Keratinocyte (primary cell): ENCODE measurements around the gene LETMD1. TPM values are rescaled to one million over a fixed set of nuclear protein-coding genes. Genes with fewer than 3 reads are reported as not detected.

Experiments used
- DNase-seq: peaks from one replicate; pipeline ENCODE4 v3.0.0-alpha.2; 2011; ENCODE audit warnings: low read depth, missing footprints, low spot score
- FAIRE-seq: peaks from 2 replicates; lab custom pipeline; 2011; peaks lifted over from hg19 to GRCh38; lab: Jason Lieb, UNC
- H2AFZ ChIP-seq: 2 replicates; pipeline ENCODE4 v1.6.0; 2012; ENCODE audit warnings: low read length, control low read depth, inconsistent platforms; ENCODE audit not compliant: control insufficient read depth
- H3K27ac ChIP-seq: 2 replicates; pipeline ENCODE4 v1.5.1; 2011; ENCODE audit warnings: low read length; ENCODE audit not compliant: control insufficient read depth, insufficient read depth
- H3K27me3 ChIP-seq: 3 replicates; pipeline ENCODE4 v1.6.0; 2011; ENCODE audit warnings: low read length; ENCODE audit not compliant: control insufficient read depth, insufficient read depth; ENCODE audit errors: extremely low read depth
- H3K36me3 ChIP-seq, 2 experiments: 2 replicates in 1 of 2; 3 replicates in 1 of 2; pipeline ENCODE4 v1.5.1; 2011; ENCODE audit warnings: low read length in 2 of 2, mild to moderate bottlenecking in 1 of 2; ENCODE audit not compliant: control insufficient read depth in 2 of 2, insufficient read depth in 2 of 2; ENCODE audit errors: extremely low read depth in 1 of 2
- H3K4me1 ChIP-seq: 3 replicates; pipeline ENCODE4 v1.5.1; 2011; ENCODE audit warnings: low read length; ENCODE audit not compliant: control insufficient read depth, insufficient read depth; ENCODE audit errors: extremely low read depth
- H3K4me2 ChIP-seq: 3 replicates; pipeline ENCODE4 v1.6.0; 2011; ENCODE audit warnings: low read depth, low read length; ENCODE audit not compliant: control insufficient read depth, insufficient read depth; ENCODE audit errors: extremely low read depth
- H3K4me3 ChIP-seq, 3 experiments: fragments of 200-600 bp in 1 of 3; sonication (generic) in 1 of 3; 2 replicates in 2 of 3; 3 replicates in 1 of 3; pipeline ENCODE4 v1.5.1; 2011 to 2016; ENCODE audit warnings: low read length in 3 of 3, mild to moderate bottlenecking in 3 of 3, control low read depth in 2 of 3, inconsistent platforms in 1 of 3, low read depth in 1 of 3, mixed read lengths in 1 of 3, mixed run types in 1 of 3, moderate library complexity in 1 of 3; ENCODE audit not compliant: control insufficient read depth in 2 of 3, insufficient read depth in 2 of 3; ENCODE audit errors: extremely low read depth in 1 of 3
- H3K79me2 ChIP-seq: 2 replicates; pipeline ENCODE4 v1.6.0; 2012; ENCODE audit warnings: low read length; ENCODE audit not compliant: control insufficient read depth, insufficient read depth
- H3K9ac ChIP-seq: 3 replicates; pipeline ENCODE4 v1.6.0; 2011; ENCODE audit warnings: low read length; ENCODE audit not compliant: control insufficient read depth, insufficient read depth; ENCODE audit errors: extremely low read depth
- H3K9me1 ChIP-seq: 3 replicates; pipeline ENCODE4 v1.6.0; 2011; ENCODE audit warnings: low read length; ENCODE audit not compliant: control insufficient read depth, insufficient read depth; ENCODE audit errors: extremely low read depth
- H3K9me3 ChIP-seq: 2 replicates; pipeline ENCODE4 v1.5.1; 2012; ENCODE audit warnings: low read depth, low read length; ENCODE audit not compliant: control insufficient read depth
- H4K20me1 ChIP-seq: 3 replicates; pipeline ENCODE4 v1.6.0; 2011; ENCODE audit warnings: low read length; ENCODE audit not compliant: control insufficient read depth, insufficient read depth; ENCODE audit errors: extremely low read depth
- EZH2 ChIP-seq: IDR thresholded peaks from one replicate; pipeline ENCODE4 v1.6.1; 2012; ENCODE audit warnings: inconsistent platforms, mild to moderate bottlenecking, low read length, moderate library complexity
- dilution Hi-C: fragments of 300-500 bp; cut with MboI; formaldehyde crosslinking; loops from one replicate; pipeline ENCODE4 v1.7.0; 2020; ENCODE audit warnings: low sequenced_read_pairs; ENCODE audit not compliant: extremely low pct_ligation_motif_present
- polyA plus RNA-seq, 5 experiments: library from polyadenylated mRNA; depleted of rRNA in 3 of 5; stranded (reverse) in 3 of 5; stranded (forward) in 1 of 5; unstranded in 1 of 5; fragments of >200 nt; gene quantifications; 1 replicate in 1 of 5; 2 replicates in 3 of 5; 3 replicates in 1 of 5; pipeline versions ENCODE4 v1.2.1 to v1.2.3, GENCODE V29; 2011 to 2012; ENCODE audit warnings: missing spikeins in 2 of 5, low read depth in 1 of 5, low replicate concordance in 1 of 5
- TF ChIP-seq, protein P1 (sequence below), 3 experiments: IDR thresholded peaks in 1 of 3; conservative IDR thresholded peaks in 1 of 3; optimal IDR thresholded peaks in 1 of 3; 2 replicates in 2 of 3; 3 replicates in 1 of 3; pipeline versions ENCODE3 to v1.5.1; 2011; ENCODE audit warnings: low read length in 3 of 3, mild to moderate bottlenecking in 3 of 3, moderate library complexity in 2 of 3, control low read depth in 1 of 3, inconsistent platforms in 1 of 3; ENCODE audit not compliant: insufficient read depth in 2 of 3; ENCODE audit errors: extremely low read depth in 1 of 3

LETMD1 gene
- polyA plus RNA-seq, 1 donor (not counting 4 experiments of a cell fraction or from before 2014, with no cell fraction given): 51.1 TPM

DNA sequence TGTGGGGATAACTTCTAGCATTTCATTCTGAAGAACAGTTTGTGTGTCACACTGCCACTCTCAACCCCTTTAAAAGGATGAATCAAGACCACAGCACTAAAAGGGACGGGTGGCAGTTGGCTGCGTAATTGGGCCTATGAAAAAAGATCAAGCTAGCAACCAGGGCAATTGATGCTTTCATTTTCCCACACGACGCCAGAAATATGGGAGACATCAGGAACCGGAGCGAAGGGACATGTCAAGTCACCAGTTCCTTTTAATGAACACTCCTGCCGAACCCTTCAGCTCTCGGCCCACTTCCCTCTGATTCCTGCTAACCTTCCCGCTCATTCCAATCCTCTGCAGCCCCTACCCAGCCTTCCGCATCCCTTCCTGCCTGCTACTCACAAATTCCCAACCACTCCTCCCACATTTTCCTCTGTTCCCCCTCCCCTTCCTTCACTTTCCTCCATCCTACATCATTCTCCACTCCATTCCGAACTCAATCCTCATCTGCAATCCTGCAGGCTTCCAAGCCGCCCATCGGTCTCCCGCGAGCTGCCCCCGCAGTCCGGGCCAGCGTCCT is 34.5 kb downstream of the LETMD1 start:
- FAIRE-seq: no peak
- H3K9me3 ChIP-seq: no peaks in the 10 kb centered on the region
- H3K79me2 ChIP-seq: peaks cover 31% of the 10 kb centered on the region
- peak overlapping the region; percentile 81 for H2AFZ ChIP-seq
- H3K36me3 ChIP-seq: peaks cover 0 to 3% of the 10 kb centered on the region in 2 experiments
- DNase-seq: no peak
- peak overlapping the region; percentile 86 for H3K9ac ChIP-seq
- dilution Hi-C loops: no loop called here
- peaks cover 11% of the 10 kb centered on the region for H3K4me1 ChIP-seq
- H3K4me2 ChIP-seq: peak overlapping the region; percentile 97
- TF ChIP-seq, protein P1, sequence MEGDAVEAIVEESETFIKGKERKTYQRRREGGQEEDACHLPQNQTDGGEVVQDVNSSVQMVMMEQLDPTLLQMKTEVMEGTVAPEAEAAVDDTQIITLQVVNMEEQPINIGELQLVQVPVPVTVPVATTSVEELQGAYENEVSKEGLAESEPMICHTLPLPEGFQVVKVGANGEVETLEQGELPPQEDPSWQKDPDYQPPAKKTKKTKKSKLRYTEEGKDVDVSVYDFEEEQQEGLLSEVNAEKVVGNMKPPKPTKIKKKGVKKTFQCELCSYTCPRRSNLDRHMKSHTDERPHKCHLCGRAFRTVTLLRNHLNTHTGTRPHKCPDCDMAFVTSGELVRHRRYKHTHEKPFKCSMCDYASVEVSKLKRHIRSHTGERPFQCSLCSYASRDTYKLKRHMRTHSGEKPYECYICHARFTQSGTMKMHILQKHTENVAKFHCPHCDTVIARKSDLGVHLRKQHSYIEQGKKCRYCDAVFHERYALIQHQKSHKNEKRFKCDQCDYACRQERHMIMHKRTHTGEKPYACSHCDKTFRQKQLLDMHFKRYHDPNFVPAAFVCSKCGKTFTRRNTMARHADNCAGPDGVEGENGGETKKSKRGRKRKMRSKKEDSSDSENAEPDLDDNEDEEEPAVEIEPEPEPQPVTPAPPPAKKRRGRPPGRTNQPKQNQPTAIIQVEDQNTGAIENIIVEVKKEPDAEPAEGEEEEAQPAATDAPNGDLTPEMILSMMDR (optimal IDR thresholded peaks at IDR 0.05 in 1 of 3, IDR thresholded peaks at IDR 0.05 in 1 of 3, conservative IDR thresholded peaks at IDR 0.05 in 1 of 3; ENCODE audit: extremely low read depth in 1 of 3, insufficient read depth in 2 of 3, low read length in 3 of 3): no peak
- TF ChIP-seq EZH2: no peak
- H3K27ac ChIP-seq: peak overlapping the region; percentile 68
- no peaks in the 10 kb centered on the region for H4K20me1 ChIP-seq
- no peaks in the 10 kb centered on the region for H3K27me3 ChIP-seq
- peaks cover 3% of the 10 kb centered on the region for H3K9me1 ChIP-seq
- peak overlapping the region; percentile 83 to 97 (median 96) for H3K4me3 ChIP-seq

DNA sequence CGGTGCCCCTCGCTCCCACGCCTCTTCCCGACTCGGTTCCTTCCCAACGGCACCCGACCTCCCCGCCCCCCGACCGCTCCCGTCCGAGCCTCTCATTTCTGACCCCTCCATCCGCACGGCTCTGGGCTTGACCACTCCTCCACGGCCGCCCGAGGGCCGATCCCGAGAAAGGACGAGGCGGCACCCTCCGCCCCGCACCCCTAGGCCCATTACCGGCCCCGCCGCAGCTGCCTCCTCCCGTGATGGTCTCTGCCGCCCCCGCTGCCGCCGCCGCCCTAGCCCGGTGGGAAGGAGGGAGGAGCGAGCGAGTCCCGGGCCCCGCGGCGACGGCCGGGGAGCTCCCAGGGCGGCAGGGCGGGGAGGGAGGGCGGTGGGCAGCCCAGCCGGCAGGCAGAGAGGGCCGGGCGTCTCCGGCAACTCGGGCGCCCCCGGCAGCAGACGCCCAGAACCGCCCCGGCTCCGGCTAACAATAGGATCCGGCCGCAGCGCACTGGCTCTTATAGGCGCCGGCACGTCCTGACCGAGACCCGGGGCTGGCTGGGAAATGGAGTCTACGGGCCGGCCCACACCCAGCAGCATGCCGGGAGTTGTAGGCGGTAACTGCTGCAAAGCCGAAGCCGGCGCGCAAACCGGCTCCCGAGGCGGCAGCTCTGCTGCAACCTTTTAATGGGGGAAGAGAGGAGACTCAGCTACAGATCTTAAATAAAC is 35.2 kb downstream of the LETMD1 start, which contains the start of gene CSRNP2:
Gene CSRNP2 (minus strand): TSS at position 471 of the 708 bp plus-strand sequence. CDS start 7,035 bp downstream, outside the sequence.
- Histone ChIP-seq H3K79me2 (peaks cover 26% of the 10 kb centered on the region), H3K27ac (peak within 1 kb of the TSS; percentile 68), H4K20me1 (no peaks in the 10 kb centered on the region), H2AFZ (peak within 1 kb of the TSS; percentile 92), H3K27me3 (no peaks in the 10 kb centered on the region), H3K36me3 (peaks cover 0 to 3% of the 10 kb centered on the region in 2 experiments), H3K4me1 (peaks cover 11% of the 10 kb centered on the region), H3K4me3 (peak within 1 kb of the TSS; percentile 83 to 97 (median 96)), H3K9me1 (peaks cover 3% of the 10 kb centered on the region), H3K9me3 (no peaks in the 10 kb centered on the region), H3K9ac (peak within 1 kb of the TSS; percentile 86), H3K4me2 (peak within 1 kb of the TSS; percentile 99)
- DNase-seq (peak; percentile 59), FAIRE-seq (no peak)
- dilution Hi-C loops: no loop called here
- TF ChIP-seq EZH2: no peak
- TF ChIP-seq, protein P1 (optimal IDR thresholded peaks at IDR 0.05 in 1 of 3, IDR thresholded peaks at IDR 0.05 in 1 of 3, conservative IDR thresholded peaks at IDR 0.05 in 1 of 3; ENCODE audit: extremely low read depth in 1 of 3, insufficient read depth in 2 of 3, low read length in 3 of 3): no peak
